ENCODE measurements around the gene RNASET2. TPM values are rescaled to one million over a fixed set of nuclear protein-coding genes. Genes with fewer than 3 reads are reported as not detected.

Gene RNASET2
- polyA plus RNA-seq, 1 donor (not counting 4 experiments of a cell fraction or from before 2014, with no cell fraction given) = 21.5 TPM

DNA sequence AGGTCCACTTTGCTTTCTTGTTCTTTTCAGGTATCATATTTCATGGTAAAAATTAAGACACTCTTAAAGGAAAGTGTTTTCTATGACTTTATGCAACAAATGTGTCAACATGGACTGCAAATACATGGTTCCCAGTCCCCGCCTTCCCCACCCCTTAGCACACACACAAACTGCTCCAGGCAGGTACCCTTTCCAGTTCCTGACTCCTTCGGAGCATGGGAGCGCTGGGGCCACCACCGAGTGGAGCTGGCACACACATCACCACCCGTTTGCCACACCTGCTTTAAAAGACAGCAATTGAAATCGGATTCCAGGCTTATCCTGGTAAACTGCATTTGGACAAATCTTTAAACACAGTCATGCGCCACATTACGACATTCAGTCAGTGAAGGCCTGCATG, 22.2 kb downstream of the RNASET2 start:
- dilution Hi-C loops (cut with MboI; ENCODE audit: extremely low pct_ligation_motif_present, low sequenced_read_pairs) = no loop called here
- Histone ChIP-seq H3K9ac (ENCODE audit: control insufficient read depth, extremely low read depth, insufficient read depth, low read length) (no peak overlapping the region), H3K27me3 (ENCODE audit: control insufficient read depth, extremely low read depth, insufficient read depth, low read length) (no peaks in the 10 kb centered on the region), H3K4me2 (ENCODE audit: control insufficient read depth, extremely low read depth, insufficient read depth, low read depth, low read length) (no peak overlapping the region), H3K9me3 (ENCODE audit: control insufficient read depth, low read depth, low read length) (no peaks in the 10 kb centered on the region), H3K79me2 (ENCODE audit: control insufficient read depth, insufficient read depth, low read length) (no peaks in the 10 kb centered on the region), H3K4me3 (ENCODE audit: control insufficient read depth in 2 of 3, extremely low read depth in 1 of 3, insufficient read depth in 2 of 3, low read depth in 1 of 3, low read length in 3 of 3) (no peak overlapping the region), H4K20me1 (ENCODE audit: control insufficient read depth, extremely low read depth, insufficient read depth, low read length) (no peaks in the 10 kb centered on the region), H3K27ac (ENCODE audit: control insufficient read depth, insufficient read depth, low read length) (no peak overlapping the region), H3K36me3 (ENCODE audit: control insufficient read depth in 2 of 2, extremely low read depth in 1 of 2, insufficient read depth in 2 of 2, low read length in 2 of 2) (peaks cover 0 to 5% of the 10 kb centered on the region in 2 experiments), H3K9me1 (ENCODE audit: control insufficient read depth, extremely low read depth, insufficient read depth, low read length) (no peaks in the 10 kb centered on the region), H3K4me1 (ENCODE audit: control insufficient read depth, extremely low read depth, insufficient read depth, low read length) (no peaks in the 10 kb centered on the region), H2AFZ (ENCODE audit: control insufficient read depth, low read length) (no peak overlapping the region)
- TF ChIP-seq CTCF (optimal IDR thresholded peaks at IDR 0.05 in 1 of 3, IDR thresholded peaks at IDR 0.05 in 1 of 3, conservative IDR thresholded peaks at IDR 0.05 in 1 of 3; ENCODE audit: extremely low read depth in 1 of 3, insufficient read depth in 2 of 3, low read length in 3 of 3) = no peak
- no peak for TF ChIP-seq EZH2 (IDR thresholded peaks at IDR 0.05; ENCODE audit: low read length)
- DNase-seq (ENCODE audit: low read depth, low spot score) (no peak), FAIRE-seq (no peak)

GRCh38 chr6:166933396-166933795, 23.0 kb downstream of the RNASET2 start:
- Histone ChIP-seq H3K4me3 (ENCODE audit: control insufficient read depth in 2 of 3, extremely low read depth in 1 of 3, insufficient read depth in 2 of 3, low read depth in 1 of 3, low read length in 3 of 3) (no peak overlapping the region), H3K79me2 (ENCODE audit: control insufficient read depth, insufficient read depth, low read length) (no peaks in the 10 kb centered on the region), H3K27ac (ENCODE audit: control insufficient read depth, insufficient read depth, low read length) (no peak overlapping the region), H3K27me3 (ENCODE audit: control insufficient read depth, extremely low read depth, insufficient read depth, low read length) (no peaks in the 10 kb centered on the region), H3K4me1 (ENCODE audit: control insufficient read depth, extremely low read depth, insufficient read depth, low read length) (no peaks in the 10 kb centered on the region), H3K9me3 (ENCODE audit: control insufficient read depth, low read depth, low read length) (no peaks in the 10 kb centered on the region), H2AFZ (ENCODE audit: control insufficient read depth, low read length) (no peak overlapping the region), H3K36me3 (ENCODE audit: control insufficient read depth in 2 of 2, extremely low read depth in 1 of 2, insufficient read depth in 2 of 2, low read length in 2 of 2) (peaks cover 0 to 2% of the 10 kb centered on the region in 2 experiments), H3K9ac (ENCODE audit: control insufficient read depth, extremely low read depth, insufficient read depth, low read length) (no peak overlapping the region), H4K20me1 (ENCODE audit: control insufficient read depth, extremely low read depth, insufficient read depth, low read length) (no peaks in the 10 kb centered on the region), H3K4me2 (ENCODE audit: control insufficient read depth, extremely low read depth, insufficient read depth, low read depth, low read length) (no peak overlapping the region), H3K9me1 (ENCODE audit: control insufficient read depth, extremely low read depth, insufficient read depth, low read length) (no peaks in the 10 kb centered on the region)
- DNase-seq (ENCODE audit: low read depth, low spot score) = no peak
- dilution Hi-C loops (cut with MboI; ENCODE audit: extremely low pct_ligation_motif_present, low sequenced_read_pairs) = no loop called here
- TF ChIP-seq CTCF (optimal IDR thresholded peaks at IDR 0.05 in 1 of 3, IDR thresholded peaks at IDR 0.05 in 1 of 3, conservative IDR thresholded peaks at IDR 0.05 in 1 of 3; ENCODE audit: extremely low read depth in 1 of 3, insufficient read depth in 2 of 3, low read length in 3 of 3) = no peak
- no peak for TF ChIP-seq EZH2 (IDR thresholded peaks at IDR 0.05; ENCODE audit: low read length)
- FAIRE-seq = no peak

Data from keratinocyte (primary cell).